Measurements from ENCODE around the gene PPP3R2. TPM values are rescaled to one million over a fixed set of nuclear protein-coding genes. Genes with fewer than 3 reads are reported as not detected.

PPP3R2 gene
- not detected for total RNA-seq
- long read RNA-seq: 0 reads

- Histone ChIP-seq H3K4me1 (no peaks in the 10 kb centered on the region), H3K27ac (replicated peaks) (no peak within 1 kb of the TSS), H3K4me3 (no peak within 1 kb of the TSS), H3K36me3 (no peaks in the 10 kb centered on the region), H3K9me3 (replicated peaks) (no peaks in the 10 kb centered on the region), H3K27me3 (ENCODE audit: low read depth) (peaks cover 22% of the 10 kb centered on the region)
- DNase-seq: no peak
- no peak for TF ChIP-seq CTCF (IDR thresholded peaks at IDR 0.05; ENCODE audit: borderline replicate concordance)
- intact Hi-C loops (cut with micrococcal nuclease): no loop called here
Measured at GRCh38 chr9:101594796-101595195, at the start of gene PPP3R2. PPP3R2 (minus strand) TSS chr9:101594969; CDS start chr9:101594921, 48 bp downstream.

GRCh38 chr9:101639785-101640665, 45.3 kb upstream of the PPP3R2 start:
- DNase-seq: no peak
- Histone ChIP-seq H3K27me3 (ENCODE audit: low read depth) (no peaks in the 10 kb centered on the region), H3K4me1 (no peaks in the 10 kb centered on the region), H3K27ac (replicated peaks) (no peak overlapping the region), H3K36me3 (no peaks in the 10 kb centered on the region), H3K9me3 (replicated peaks) (peaks cover 23% of the 10 kb centered on the region), H3K4me3 (no peak overlapping the region)
- intact Hi-C loops (cut with micrococcal nuclease): no loop called here
- no peak for TF ChIP-seq CTCF (IDR thresholded peaks at IDR 0.05; ENCODE audit: borderline replicate concordance)

GRCh38 chr9:101639311-101639710, 44.5 kb upstream of the PPP3R2 start:
- no peak for TF ChIP-seq CTCF (IDR thresholded peaks at IDR 0.05; ENCODE audit: borderline replicate concordance)
- no peak overlapping the region for H3K4me3 ChIP-seq
- intact Hi-C loops (cut with micrococcal nuclease): no loop called here
- H3K27ac ChIP-seq (replicated peaks): no peak overlapping the region
- no peak for DNase-seq
- H3K36me3 ChIP-seq: no peaks in the 10 kb centered on the region
- H3K9me3 ChIP-seq (replicated peaks): peaks cover 22% of the 10 kb centered on the region
- H3K27me3 ChIP-seq (ENCODE audit: low read depth): no peaks in the 10 kb centered on the region
- H3K4me1 ChIP-seq: no peaks in the 10 kb centered on the region

- no peaks in the 10 kb centered on the region for H3K36me3 ChIP-seq
- intact Hi-C loops (cut with micrococcal nuclease): no loop called here
- H3K9me3 ChIP-seq (replicated peaks): no peaks in the 10 kb centered on the region
Measured at GRCh38 chr9:101636247-101636646, 41.5 kb upstream of the PPP3R2 start.

GRCh38 chr9:101635473-101635872, 40.7 kb upstream of the PPP3R2 start:
- TF ChIP-seq CTCF (IDR thresholded peaks at IDR 0.05; ENCODE audit: borderline replicate concordance): no peak
- DNase-seq: no peak
- H3K4me3 ChIP-seq: no peak overlapping the region
- intact Hi-C loops (cut with micrococcal nuclease): no loop called here
- H3K27ac ChIP-seq (replicated peaks): no peak overlapping the region
- no peaks in the 10 kb centered on the region for H3K27me3 ChIP-seq (ENCODE audit: low read depth)
- H3K36me3 ChIP-seq: no peaks in the 10 kb centered on the region
- H3K4me1 ChIP-seq: no peaks in the 10 kb centered on the region
- no peaks in the 10 kb centered on the region for H3K9me3 ChIP-seq (replicated peaks)

More at GRCh38 chr9:101636247-101636646, 41.5 kb upstream of the PPP3R2 start:
- Histone ChIP-seq H3K4me3 (no peak overlapping the region), H3K27me3 (ENCODE audit: low read depth) (no peaks in the 10 kb centered on the region), H3K4me1 (no peaks in the 10 kb centered on the region), H3K27ac (replicated peaks) (no peak overlapping the region)
- no peak for TF ChIP-seq CTCF (IDR thresholded peaks at IDR 0.05; ENCODE audit: borderline replicate concordance)
- no peak for DNase-seq
